Measurements from ENCODE around the gene IP6K3. TPM values are rescaled to one million over a fixed set of nuclear protein-coding genes. Genes with fewer than 3 reads are reported as not detected.

Gene IP6K3
- total RNA-seq, 4 donors from 2014 or later = 0.88 to 5.8 (median 1.6) TPM

DNA sequence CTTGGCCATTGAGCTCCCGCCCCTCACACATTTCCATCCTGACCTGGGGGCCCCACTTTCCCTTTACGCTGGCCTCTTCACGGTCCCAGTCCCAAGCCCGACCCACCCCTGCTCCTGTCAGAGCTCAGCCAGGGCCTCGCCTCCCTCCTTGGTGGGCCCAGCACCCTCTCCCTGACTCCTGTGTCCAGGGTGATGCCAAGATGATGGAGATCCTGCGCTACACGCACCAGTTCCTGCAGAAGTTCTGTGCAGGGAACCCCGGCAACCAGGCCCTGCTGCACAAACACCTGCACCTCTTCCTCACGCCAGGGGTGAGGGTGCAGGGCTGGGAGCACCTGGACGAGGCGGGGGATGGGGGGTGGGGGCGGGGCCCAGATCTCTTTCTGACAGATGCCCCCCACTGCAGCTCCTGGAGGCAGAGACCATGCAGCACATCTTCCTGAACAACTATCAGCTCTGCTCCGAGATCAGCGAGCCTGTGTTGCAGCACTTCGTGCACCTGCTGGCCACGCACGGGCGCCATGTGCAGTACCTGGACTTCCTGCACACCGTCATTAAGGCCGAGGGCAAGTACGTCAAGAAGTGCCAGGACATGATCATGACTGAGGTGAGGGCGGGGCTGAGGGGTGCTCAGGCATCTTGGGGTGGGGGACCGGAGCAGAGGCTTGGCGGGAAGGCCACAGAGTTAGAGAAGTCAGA is 68.3 kb downstream of the IP6K3 start:
- Histone ChIP-seq H3K9me3 (no peaks in the 10 kb centered on the region), H3K4me3 (no peak overlapping the region), H3K27me3 (no peaks in the 10 kb centered on the region), H3K36me3 (peaks cover 0 to 98% (median 0%) of the 10 kb centered on the region in 3 donors), H3K27ac (no peak overlapping the region), H3K4me1 (no peaks in the 10 kb centered on the region)
- no peak for TF ChIP-seq CTCF (IDR thresholded peaks at IDR 0.05)
- TF ChIP-seq POLR2A (IDR thresholded peaks at IDR 0.05) = no peak
- no peak for DNase-seq

GRCh38 chr6:33677689-33678088 is 69.0 kb downstream of the IP6K3 start:
- no peak overlapping the region for H3K27ac ChIP-seq
- peaks cover 0 to 95% (median 0%) of the 10 kb centered on the region in 3 donors for H3K36me3 ChIP-seq
- DNase-seq = no peak

GRCh38 chr6:33677143-33677660 is 69.5 kb downstream of the IP6K3 start:
- Histone ChIP-seq H3K4me3 (no peak overlapping the region), H3K27me3 (no peaks in the 10 kb centered on the region), H3K36me3 (peaks cover 0 to 95% (median 0%) of the 10 kb centered on the region in 3 donors), H3K27ac (no peak overlapping the region), H3K9me3 (no peaks in the 10 kb centered on the region), H3K4me1 (no peaks in the 10 kb centered on the region)
- no peak for DNase-seq
- TF ChIP-seq POLR2A (IDR thresholded peaks at IDR 0.05) (no peak), CTCF (IDR thresholded peaks at IDR 0.05) (no peak)

More at GRCh38 chr6:33677689-33678088, 69.0 kb downstream of the IP6K3 start:
- no peaks in the 10 kb centered on the region for H3K4me1 ChIP-seq
- H3K27me3 ChIP-seq = no peaks in the 10 kb centered on the region
- H3K9me3 ChIP-seq = no peaks in the 10 kb centered on the region
- TF ChIP-seq CTCF (IDR thresholded peaks at IDR 0.05) = no peak
- no peak for TF ChIP-seq POLR2A (IDR thresholded peaks at IDR 0.05)
- H3K4me3 ChIP-seq = no peak overlapping the region

DNA sequence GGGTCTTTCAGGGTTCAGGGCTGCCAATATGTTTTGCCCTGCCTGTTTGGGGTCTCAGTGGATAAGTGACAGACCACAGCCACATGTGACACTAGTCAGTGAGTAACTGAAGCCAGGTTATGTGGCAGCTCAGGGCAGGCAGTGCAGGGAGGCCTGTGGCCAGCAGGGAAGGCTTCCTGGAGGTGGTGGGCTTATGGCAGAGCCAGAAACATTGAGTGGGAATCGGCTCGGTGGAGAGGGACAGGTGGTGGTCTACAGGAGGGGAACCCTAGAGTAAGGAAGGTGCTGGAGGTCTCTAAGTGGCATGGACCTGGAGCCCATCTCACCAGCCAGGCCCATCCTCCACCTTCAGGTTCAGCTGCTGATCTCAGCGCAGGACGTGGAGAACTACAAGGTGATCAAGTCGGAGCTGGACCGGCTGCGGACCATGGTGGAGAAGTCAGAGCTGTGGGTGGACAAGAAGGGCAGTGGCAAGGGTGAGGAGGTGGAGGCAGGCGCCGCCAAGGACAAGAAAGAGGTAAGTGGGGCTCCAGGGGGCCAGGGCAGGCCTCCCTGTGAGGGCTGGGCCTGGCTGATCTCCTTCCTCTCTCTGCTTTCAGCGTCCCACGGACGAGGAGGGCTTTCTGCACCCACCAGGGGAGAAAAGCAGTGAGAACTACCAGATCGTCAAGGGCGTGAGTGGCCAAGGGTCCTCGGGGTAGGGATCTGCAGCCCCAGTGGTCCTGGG is 70.1 kb downstream of the IP6K3 start:
- DNase-seq = no peak
- H3K4me1 ChIP-seq = no peaks in the 10 kb centered on the region
- H3K36me3 ChIP-seq = peaks cover 0 to 95% (median 0%) of the 10 kb centered on the region in 3 donors
- H3K4me3 ChIP-seq = no peak overlapping the region
- no peaks in the 10 kb centered on the region for H3K9me3 ChIP-seq
- H3K27ac ChIP-seq = no peak overlapping the region
- H3K27me3 ChIP-seq = no peaks in the 10 kb centered on the region
- TF ChIP-seq POLR2A (IDR thresholded peaks at IDR 0.05) (no peak), CTCF (IDR thresholded peaks at IDR 0.05) (no peak)

- Histone ChIP-seq H3K36me3 (peaks cover 0 to 95% (median 0%) of the 10 kb centered on the region in 3 donors), H3K27ac (no peak overlapping the region), H3K4me1 (no peaks in the 10 kb centered on the region), H3K9me3 (no peaks in the 10 kb centered on the region), H3K27me3 (no peaks in the 10 kb centered on the region), H3K4me3 (no peak overlapping the region)
- TF ChIP-seq CTCF (IDR thresholded peaks at IDR 0.05) (no peak), POLR2A (IDR thresholded peaks at IDR 0.05) (no peak)
- no peak for DNase-seq
Measured at GRCh38 chr6:33675968-33676367, 70.7 kb downstream of the IP6K3 start.
